MM.1S (cell line): ENCODE data around the gene RBPMS2.
A peak's percentile ranks its signal among the peaks of the same experiment; 100 is the strongest.

Experiments
- DNase-seq: peaks from one replicate; pipeline ENCODE4 v3.0.0-alpha.2; 2015
- H2AFZ ChIP-seq: fragments of 300-600 bp; sonication (generic); 2 replicates; pipeline ENCODE4 v1.6.0; 2016; ENCODE audit warnings: antibody characterized with exemption, low read length
- H3F3A ChIP-seq: fragments of 300-600 bp; sonication (generic); 2 replicates; pipeline ENCODE4 v1.6.1; 2016; ENCODE audit warnings: mild to moderate bottlenecking, antibody characterized with exemption, low read length, moderate library complexity, mixed read lengths; ENCODE audit not compliant: insufficient read depth
- H3K27ac ChIP-seq: fragments of 300-600 bp; sonication (generic); 2 replicates; pipeline ENCODE4 v1.5.1; 2016; ENCODE audit warnings: mild to moderate bottlenecking, low read length
- H3K27me3 ChIP-seq: fragments of 300-600 bp; sonication (generic); replicated peaks from 2 replicates; pipeline ENCODE4 v1.6.0; 2016; ENCODE audit warnings: low read length; ENCODE audit not compliant: insufficient read depth
- H3K36me3 ChIP-seq: fragments of 300-600 bp; sonication (generic); replicated peaks from 2 replicates; pipeline ENCODE4 v1.6.1; 2016; ENCODE audit warnings: mild to moderate bottlenecking, low read length, mixed read lengths; ENCODE audit not compliant: insufficient read depth
- H3K4me1 ChIP-seq: fragments of 300-600 bp; sonication (generic); 2 replicates; pipeline ENCODE4 v1.6.1; 2016; ENCODE audit warnings: low read length, mixed read lengths
- H3K4me2 ChIP-seq: fragments of 300-600 bp; sonication (generic); 2 replicates; pipeline ENCODE4 v1.6.0; 2016; ENCODE audit warnings: low read depth, low read length
- H3K4me3 ChIP-seq: fragments of 300-600 bp; sonication (generic); 2 replicates; pipeline ENCODE4 v1.5.1; 2016; ENCODE audit warnings: low read length, mixed read lengths
- H3K79me2 ChIP-seq: fragments of 300-600 bp; sonication (generic); 2 replicates; pipeline ENCODE4 v1.6.1; 2016; ENCODE audit warnings: mixed run types, low read length, mixed read lengths
- H3K9ac ChIP-seq: fragments of 300-600 bp; sonication (generic); 2 replicates; pipeline ENCODE4 v1.6.1; 2016; ENCODE audit warnings: low read length, mixed read lengths
- H3K9me2 ChIP-seq: fragments of 300-600 bp; sonication (generic); replicated peaks from 2 replicates; pipeline ENCODE4 v1.6.1; 2016; ENCODE audit warnings: mild to moderate bottlenecking, low read length, mixed read lengths; ENCODE audit not compliant: insufficient read depth
- H3K9me3 ChIP-seq: fragments of 300-600 bp; sonication (generic); replicated peaks from 2 replicates; pipeline ENCODE4 v1.6.1; 2016; ENCODE audit warnings: mild to moderate bottlenecking, low read length, mixed read lengths; ENCODE audit not compliant: insufficient read depth
- H4K20me1 ChIP-seq: fragments of 300-600 bp; sonication (generic); 2 replicates; pipeline ENCODE4 v1.6.1; 2016; ENCODE audit warnings: mild to moderate bottlenecking, low read length, moderate library complexity, mixed read lengths; ENCODE audit not compliant: insufficient read depth
- CTCF ChIP-seq: fragments of 300-600 bp; sonication (generic); IDR thresholded peaks from 2 replicates; pipeline ENCODE4 v1.5.1; 2016; ENCODE audit warnings: antibody characterized with exemption, low read length, mixed read lengths
- EZH2 ChIP-seq: fragments of 300-600 bp; sonication (generic); optimal IDR thresholded peaks from 2 replicates; pipeline ENCODE3; 2017; ENCODE audit warnings: low read depth, mild to moderate bottlenecking, antibody characterized with exemption, low read length, mixed read lengths
- EZH2phosphoT487 ChIP-seq: fragments of 300-600 bp; sonication (generic); IDR thresholded peaks from 2 replicates; pipeline ENCODE4 v1.6.1; 2018; ENCODE audit warnings: antibody characterized with exemption, low read length

RBPMS2 gene

DNA sequence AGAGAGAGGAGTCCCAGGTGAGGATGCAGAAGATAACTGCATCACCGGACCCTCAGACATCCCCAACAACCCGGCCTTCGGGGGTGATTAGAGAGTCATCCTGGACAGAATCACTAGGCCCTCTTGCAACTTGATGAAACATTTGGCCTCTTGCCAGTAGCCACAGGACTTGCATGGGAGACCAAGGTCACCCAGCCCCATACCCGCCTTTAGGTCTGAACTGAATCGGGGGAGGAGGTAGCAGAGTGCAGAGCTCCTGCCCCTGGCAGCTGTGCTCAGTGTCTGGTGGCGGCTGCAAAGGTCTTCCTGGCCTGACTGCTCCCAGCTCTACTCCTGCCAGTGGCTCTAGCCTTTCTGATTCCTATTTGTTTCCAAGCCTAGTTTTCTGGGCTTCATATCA, 37.7 kb upstream of the RBPMS2 start:
- H3K36me3 ChIP-seq = no peaks in the 10 kb centered on the region
- H3K4me3 ChIP-seq = no peak overlapping the region
- H3K27me3 ChIP-seq = 0 out of 2 replicates have a peak, but pooled peaks cover 3% of the 10 kb centered on the region
- no peak overlapping the region for H3K4me2 ChIP-seq
- no peak overlapping the region for H3K9ac ChIP-seq
- no peak for DNase-seq
- no peaks in the 10 kb centered on the region for H3K9me2 ChIP-seq
- H2AFZ ChIP-seq = no peak overlapping the region
- H3K79me2 ChIP-seq = no peaks in the 10 kb centered on the region
- no peak for TF ChIP-seq CTCF
- no peak for TF ChIP-seq EZH2
- TF ChIP-seq EZH2phosphoT487 = no peak
- no peaks in the 10 kb centered on the region for H4K20me1 ChIP-seq
- no peak overlapping the region for H3K27ac ChIP-seq
- no peaks in the 10 kb centered on the region for H3F3A ChIP-seq
- H3K4me1 ChIP-seq = no peaks in the 10 kb centered on the region
- no peaks in the 10 kb centered on the region for H3K9me3 ChIP-seq

DNA sequence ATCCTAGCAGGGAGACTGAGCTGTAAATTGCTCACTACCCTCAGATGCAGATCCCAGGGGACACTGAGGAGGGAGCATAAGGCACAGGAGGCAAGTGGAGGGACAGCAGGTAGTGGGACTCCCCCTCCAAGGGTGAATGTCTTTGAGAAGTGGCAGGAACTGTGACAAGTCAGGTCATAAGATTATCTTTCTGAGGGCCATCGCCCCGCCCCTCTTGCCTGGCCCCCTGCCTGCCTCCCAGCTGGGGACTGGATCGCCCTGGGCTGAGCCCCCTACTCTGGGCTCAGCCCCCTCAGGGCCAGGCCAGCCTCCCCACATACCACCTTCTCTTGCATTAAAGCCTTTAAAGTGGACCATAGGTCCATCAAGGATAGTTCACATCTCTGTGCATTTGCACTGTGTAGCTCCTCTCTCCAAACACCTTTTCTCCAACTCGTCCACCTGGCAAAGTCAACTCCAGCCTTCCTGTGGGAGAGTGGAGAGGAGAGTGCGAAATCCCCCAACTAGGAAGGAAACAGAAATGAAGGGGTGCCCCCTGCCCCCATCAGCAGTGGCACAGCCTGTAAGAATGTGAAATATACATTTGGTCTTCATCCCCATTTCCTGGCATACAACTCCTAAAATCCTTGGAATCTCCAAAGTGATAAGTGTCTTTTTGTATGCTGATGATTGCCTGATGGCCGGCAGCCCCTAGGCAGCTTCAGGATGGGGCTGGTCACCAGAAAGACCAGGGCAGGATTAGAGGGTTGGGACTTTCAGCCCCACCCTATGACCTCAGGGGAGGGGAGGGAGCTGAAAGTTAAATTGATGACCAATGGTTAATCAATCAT, 35.3 kb upstream of the RBPMS2 start:
- TF ChIP-seq CTCF (no peak), EZH2 (no peak), EZH2phosphoT487 (no peak)
- no peaks in the 10 kb centered on the region for H4K20me1 ChIP-seq
- H3K9ac ChIP-seq = no peak overlapping the region

DNA sequence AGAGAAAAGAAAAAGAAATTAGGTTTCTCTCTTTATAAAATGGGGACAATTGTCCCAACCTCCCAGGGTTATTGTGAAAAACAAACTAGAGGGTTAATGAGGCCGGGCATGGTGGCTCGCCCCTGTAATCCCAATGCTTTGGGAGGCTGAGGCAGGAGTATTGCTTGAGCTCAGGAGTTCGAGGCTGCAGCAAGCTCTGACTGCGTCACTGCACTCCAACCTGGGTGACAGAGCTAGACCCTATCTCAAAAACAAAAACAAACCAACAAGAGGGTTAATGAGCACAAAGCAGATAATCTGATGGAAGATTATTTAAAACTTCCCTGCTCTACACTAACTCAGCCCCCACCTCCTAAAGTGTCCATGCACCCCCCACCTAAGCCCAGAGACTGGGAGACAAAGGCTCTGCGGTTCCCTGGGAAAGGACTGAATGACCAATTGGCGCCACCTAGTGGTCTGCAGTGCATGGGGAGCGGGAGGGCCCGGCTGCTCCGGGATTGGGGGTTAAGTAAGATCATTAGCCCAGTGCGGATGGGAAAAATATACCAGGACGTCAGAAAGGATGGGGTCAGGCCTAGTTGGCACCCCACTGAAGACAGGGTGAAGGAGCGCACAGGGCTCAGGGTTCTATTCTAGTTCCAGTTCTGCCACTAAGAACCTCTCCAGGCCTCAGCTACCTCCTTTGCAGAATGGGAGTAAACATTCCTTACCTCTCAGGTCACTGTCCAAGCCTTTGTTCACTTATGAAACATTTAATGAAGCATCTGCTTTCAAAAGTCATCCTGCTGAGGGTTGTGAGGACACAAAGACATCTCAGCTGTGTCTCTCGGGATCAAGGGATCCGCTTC, 34.5 kb upstream of the RBPMS2 start:
- 0 out of 2 replicates have a peak overlapping the region, but pooled peaks have one; percentile 4 for H2AFZ ChIP-seq

More for the DNA sequence above, 35.3 kb upstream of the RBPMS2 start:
- H3K4me2 ChIP-seq = no peak overlapping the region
- H3K79me2 ChIP-seq = no peaks in the 10 kb centered on the region
- no peaks in the 10 kb centered on the region for H3F3A ChIP-seq
- H3K27me3 ChIP-seq = 0 out of 2 replicates have a peak, but pooled peaks cover 3% of the 10 kb centered on the region
- no peak overlapping the region for H3K27ac ChIP-seq
- no peak overlapping the region for H2AFZ ChIP-seq
- H3K4me1 ChIP-seq = no peaks in the 10 kb centered on the region
- no peaks in the 10 kb centered on the region for H3K36me3 ChIP-seq
- no peak for DNase-seq
- H3K9me2 ChIP-seq = no peaks in the 10 kb centered on the region
- H3K4me3 ChIP-seq = no peak overlapping the region
- no peaks in the 10 kb centered on the region for H3K9me3 ChIP-seq

More for the DNA sequence above, 34.5 kb upstream of the RBPMS2 start:
- Histone ChIP-seq H3K9me2 (no peaks in the 10 kb centered on the region), H3K4me2 (no peak overlapping the region), H3K9me3 (no peaks in the 10 kb centered on the region), H3K4me3 (no peak overlapping the region), H4K20me1 (no peaks in the 10 kb centered on the region), H3K36me3 (no peaks in the 10 kb centered on the region), H3K4me1 (no peaks in the 10 kb centered on the region), H3K27me3 (0 out of 2 replicates have a peak, but pooled peaks cover 3% of the 10 kb centered on the region), H3K79me2 (no peaks in the 10 kb centered on the region), H3K27ac (no peak overlapping the region), H3F3A (no peaks in the 10 kb centered on the region), H3K9ac (no peak overlapping the region)
- TF ChIP-seq CTCF = peak; percentile 97
- TF ChIP-seq EZH2 = no peak
- TF ChIP-seq EZH2phosphoT487 = no peak
- DNase-seq = peak; percentile 59
